Measurements from ENCODE around the gene OR52E8.

OR52E8 gene

GRCh38 chr11:5857590-5857989 lies at the start of gene OR52E8:
Gene OR52E8, minus strand, starts transcription at chr11:5857690. Its CDS starts 0 bp downstream, at chr11:5857690.
- DNase-seq, result no peak

- no peak for DNase-seq
Observed at GRCh38 chr11:5899534-5899933, 42.0 kb upstream of the OR52E8 start.

DNA sequence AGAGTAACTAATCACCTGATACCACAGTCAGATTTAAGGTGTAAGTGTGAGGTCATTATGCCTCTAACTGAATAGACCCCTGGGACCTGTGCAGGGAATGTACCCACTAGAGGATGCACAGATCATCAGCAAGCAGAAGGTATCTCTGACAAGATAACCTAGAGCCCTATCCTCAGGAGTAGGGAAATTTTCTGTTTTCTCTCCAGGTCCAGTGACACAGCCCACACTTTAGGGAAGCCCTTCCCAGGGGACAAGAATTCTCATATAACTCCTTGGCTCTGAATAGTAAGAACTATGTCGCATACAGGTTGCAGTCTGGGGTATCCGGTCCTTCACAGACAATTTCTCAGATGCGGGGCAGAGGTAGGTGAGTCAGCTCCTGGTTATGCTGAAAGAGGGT lies 35.4 kb upstream of the OR52E8 start, which contains the start of gene OR52E5:
OR52E5 (plus strand) TSS at position 301 of the 400 bp plus-strand sequence. CDS start 7,569 bp downstream, outside the sequence.
- no peak for DNase-seq

DNA sequence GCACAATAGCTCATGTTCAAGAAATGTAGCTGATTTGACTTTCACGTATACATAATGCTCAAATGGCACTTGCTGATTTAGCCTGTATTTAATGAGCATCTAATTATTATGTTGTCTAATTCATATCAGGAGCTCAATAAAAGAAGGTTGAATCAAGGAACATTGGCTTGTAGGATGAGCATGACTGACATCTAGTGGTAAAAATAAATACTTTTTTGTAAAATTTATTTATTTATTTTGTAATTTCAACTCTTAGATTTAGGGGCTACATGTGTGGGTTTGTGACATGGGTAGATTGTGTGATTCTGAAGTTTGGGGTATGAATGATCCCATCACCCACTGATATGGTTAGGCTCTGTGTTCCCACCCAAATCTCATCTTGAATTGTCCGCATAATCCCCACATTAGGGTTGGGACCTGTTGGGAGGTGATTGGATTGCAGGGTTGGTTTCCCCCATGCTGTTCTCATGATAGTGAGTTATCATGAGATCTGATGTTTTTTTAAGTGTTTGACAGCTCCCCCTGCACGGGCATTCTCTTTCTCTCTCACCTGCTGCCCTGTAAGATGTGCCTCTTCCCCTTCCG lies 33.8 kb upstream of the OR52E8 start:
- DNase-seq, result no peak

DNA sequence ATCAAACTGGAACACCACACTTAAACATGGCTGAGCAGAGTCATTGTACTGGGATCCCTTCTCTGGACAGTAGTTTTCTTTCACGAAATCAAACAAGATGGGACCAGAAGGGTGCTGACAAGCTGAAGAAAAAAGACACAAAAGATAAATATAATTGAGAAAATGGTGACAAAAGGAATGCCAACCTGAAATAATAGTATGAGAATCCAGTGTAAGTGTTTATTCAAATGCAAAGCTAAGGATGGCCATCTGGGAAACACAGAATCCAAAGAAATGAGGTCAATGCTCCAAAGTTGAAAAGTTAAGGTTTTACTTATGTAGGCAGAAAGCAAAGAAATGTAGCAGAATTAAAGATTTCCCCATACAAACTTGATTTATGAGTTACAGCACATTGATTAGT lies 30.2 kb upstream of the OR52E8 start:
- DNase-seq, result no peak

DNA sequence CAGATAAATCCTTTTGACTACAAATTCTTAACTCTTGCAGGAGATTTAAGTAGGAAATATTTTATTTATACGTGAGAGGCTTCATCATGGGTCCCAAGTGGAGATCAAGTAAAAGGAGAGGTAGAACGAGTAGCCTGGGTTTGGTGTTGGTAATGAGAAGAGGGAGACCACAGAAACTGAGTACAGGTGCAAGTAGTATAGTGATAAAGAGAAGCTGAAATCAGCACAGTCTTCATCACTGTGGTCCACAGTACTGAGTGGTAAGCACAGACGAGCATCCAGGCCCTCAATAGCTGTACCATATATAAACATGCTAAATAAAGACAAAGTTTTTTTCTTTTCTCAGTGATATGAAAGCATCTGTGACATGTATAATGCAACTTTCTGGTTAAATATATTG lies 29.7 kb upstream of the OR52E8 start:
- DNase-seq, result no peak

GRCh38 chr11:5881756-5882155 lies 24.3 kb upstream of the OR52E8 start:
- DNase-seq, result no peak

- no peak for DNase-seq
Observed at GRCh38 chr11:5880329-5880728, 22.8 kb upstream of the OR52E8 start, which contains the start of gene OR52E4. Gene OR52E4, plus strand, starts transcription at chr11:5880629. Its CDS starts 3,664 bp downstream, at chr11:5884293.

DNA sequence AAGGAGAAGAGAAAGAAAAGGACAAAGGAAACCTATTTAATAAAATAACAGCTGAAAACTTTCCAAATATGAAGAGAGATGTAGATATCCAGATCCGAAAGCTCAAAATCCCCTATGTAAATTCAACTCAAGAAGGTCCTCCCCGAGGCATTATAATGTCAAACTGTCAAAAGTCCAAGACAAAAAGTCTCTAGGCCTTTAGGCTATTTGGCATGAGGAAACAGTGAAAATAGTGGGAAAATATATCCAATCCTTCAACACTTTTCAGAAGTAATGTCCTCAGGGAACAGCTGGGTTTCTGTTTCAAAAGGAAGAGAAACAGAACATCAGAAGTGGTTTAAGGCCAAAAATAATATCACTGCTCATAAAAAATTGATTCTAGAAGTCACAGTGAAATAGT lies 21.1 kb upstream of the OR52E8 start:
- no peak for DNase-seq

- DNase-seq, result no peak
Observed at GRCh38 chr11:5865826-5866225, 8.3 kb upstream of the OR52E8 start.

DNA sequence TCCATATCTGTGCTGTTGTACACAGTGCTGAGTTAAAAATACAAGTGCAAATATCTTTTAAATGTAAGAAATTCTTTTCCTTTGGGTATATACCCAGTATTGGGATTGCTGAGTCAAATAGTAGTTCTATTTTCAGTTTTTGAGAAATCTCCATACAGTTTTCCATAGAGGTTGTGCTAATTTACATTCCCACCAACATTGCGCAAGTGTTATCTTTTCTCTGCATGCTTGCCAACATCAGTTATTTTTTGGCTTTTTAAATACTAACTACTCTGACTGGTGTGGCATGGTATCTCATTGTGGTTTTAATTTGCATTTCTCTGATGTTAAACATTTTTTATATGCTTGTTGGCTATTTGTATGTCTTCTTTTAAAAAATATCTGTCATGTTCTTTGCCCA lies 6.5 kb downstream of the OR52E8 start:
- DNase-seq, result no peak

DNA sequence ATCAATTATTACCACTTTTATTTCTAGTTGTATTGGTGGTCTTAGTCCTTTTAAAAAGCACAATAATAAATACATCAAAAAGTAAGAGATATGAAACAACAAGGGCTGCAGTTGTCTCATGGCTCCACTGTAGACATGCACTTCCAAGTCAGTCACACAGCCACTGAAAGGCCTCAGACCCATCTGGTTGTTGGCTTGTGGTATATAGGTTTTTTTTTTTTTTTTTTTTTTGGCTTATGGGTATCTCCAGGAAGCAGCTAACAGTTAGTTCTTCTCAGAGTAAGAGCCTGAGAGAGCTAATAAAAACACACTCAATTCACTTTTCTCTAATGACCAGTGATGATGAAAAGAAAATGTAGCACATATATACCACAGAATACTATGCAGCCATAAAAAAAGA lies 9.8 kb downstream of the OR52E8 start:
- DNase-seq, result no peak

- no peak for DNase-seq
Observed at GRCh38 chr11:5846701-5847100, 10.8 kb downstream of the OR52E8 start.

GRCh38 chr11:5841797-5842196 lies 15.7 kb downstream of the OR52E8 start, which contains the start of gene OR52E6:
Gene OR52E6, minus strand, starts transcription at chr11:5841897. Its CDS starts 0 bp downstream, at chr11:5841897.
- DNase-seq, result no peak

GRCh38 chr11:5837695-5838094 lies 19.8 kb downstream of the OR52E8 start:
- DNase-seq, result no peak

DNA sequence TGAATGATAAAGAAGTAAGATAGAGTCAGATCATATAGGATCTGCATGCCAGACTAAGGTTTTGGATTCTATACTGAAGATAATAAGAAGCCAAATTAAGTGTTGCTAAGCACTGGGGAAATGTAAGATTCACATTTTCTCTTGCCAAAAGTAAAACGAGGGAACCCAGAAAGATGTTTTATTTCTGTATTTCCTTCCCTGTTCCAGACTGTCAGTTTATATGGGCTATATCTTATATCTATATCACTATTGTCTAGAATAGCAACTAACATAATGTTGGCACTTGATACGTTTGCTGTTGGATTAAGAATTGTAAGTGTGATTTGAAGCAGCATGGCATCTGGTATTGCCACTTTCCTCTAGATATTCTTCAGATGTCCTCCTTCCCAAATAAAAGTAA lies 24.0 kb downstream of the OR52E8 start:
- no peak for DNase-seq

GRCh38 chr11:5831196-5831829 lies 26.2 kb downstream of the OR52E8 start:
- no peak for DNase-seq

- no peak for DNase-seq
Observed at GRCh38 chr11:5818245-5818886, 39.1 kb downstream of the OR52E8 start.

GRCh38 chr11:5815534-5815933 lies 42.0 kb downstream of the OR52E8 start:
- DNase-seq, result no peak

DNA sequence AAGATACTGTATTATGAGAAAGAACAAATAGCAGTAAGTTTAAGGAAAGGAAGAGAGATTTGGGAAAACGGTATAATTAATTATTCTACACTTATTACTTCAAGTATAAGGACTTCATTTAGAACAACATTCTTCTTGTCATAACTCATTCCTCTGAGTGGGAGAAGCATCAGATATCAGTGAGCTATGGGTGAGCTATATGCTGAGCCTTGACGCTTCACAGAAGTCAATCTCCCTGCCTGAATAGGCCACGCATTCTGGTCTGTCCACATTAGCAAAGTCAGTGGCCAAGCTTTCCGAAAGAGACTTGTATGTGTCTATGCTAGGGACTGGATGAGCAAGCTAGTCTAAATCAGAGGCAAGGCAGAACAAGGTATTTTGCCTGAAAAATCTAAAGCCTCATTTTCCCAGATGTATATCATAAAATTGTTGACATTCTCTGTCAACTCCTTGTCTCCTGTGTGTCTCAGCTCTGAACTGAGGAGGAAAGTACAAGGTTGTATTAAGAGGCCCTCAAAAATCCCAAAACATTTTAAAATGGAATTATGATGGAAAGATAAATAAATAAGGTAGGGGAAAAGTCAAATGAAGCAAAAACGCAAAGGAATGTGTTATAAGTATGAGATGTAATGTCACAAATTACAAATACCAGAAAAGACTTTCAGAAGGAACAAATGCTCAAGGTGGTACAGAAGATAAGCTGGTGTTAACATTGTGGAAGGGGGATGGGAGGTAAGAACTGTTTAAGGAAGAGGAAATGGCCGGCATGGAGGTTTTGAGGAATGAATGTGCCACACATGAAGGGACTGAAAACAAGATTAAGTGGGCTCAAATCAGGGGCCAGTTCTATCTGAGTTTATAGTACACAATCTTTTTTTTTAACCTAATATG lies 47.3 kb downstream of the OR52E8 start:
- DNase-seq, result no peak

DNA sequence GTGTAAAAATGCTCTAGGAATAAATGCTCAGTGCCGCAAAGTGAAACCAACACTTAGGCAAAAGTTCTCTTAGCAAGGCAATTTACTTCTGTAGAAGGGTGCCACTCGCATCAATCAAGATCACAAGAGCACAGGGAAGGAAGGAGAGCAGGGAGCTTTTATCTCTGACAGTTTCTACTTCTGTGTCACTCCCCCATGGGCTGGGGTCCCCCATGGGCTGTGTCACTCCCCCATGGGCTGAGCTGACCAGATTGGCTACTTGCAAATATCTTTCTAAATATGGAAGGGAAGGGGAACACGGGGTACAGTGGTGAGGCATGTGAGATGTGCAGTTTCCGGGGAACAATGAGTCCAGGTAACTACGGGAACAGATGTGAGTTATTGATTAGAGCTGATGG lies 48.4 kb downstream of the OR52E8 start:
- no peak for DNase-seq

DNA sequence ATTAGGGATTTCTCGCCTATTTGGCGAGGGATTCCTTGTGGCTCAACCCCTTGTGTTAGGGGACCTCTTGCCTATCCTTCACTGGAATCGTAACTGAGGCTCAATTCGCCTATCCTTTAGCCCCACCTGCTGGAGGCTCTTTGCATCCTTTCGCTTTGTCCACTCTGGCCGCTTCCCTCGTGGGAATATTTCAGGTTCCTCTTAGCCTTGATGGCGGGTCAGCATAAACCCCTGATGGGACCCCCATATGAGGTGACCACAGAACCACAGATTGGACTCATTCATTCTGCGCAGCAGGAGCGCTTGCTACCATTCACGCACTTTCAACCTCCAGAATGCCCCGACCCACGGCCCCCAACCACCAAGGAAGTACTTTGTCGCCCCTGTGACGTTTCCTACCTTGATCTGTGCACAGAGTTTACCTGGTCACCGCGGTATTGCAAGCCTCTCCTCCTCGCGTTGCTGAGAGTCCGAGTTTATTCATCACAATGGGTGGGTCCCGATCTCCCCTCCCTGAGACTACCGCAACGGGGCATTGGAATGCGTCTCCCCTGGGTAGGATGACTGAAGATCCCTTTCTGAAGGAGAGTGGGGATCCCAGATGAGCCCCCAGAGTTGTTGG lies 48.9 kb downstream of the OR52E8 start, which contains the start of gene OR52N2:
OR52N2 (plus strand) TSS at position 425 of the 622 bp plus-strand sequence. CDS start 11,412 bp downstream, outside the sequence.
- peak; percentile 33 for DNase-seq

Data from NCI-H1436 (cell line).